HepG2 (cell line): ENCODE measurements around the gene VPS18. TPM values are rescaled to one million over a fixed set of nuclear protein-coding genes. Genes with fewer than 3 reads are reported as not detected.

ENCODE experiments used
- ATF1 ChIP-seq: IDR thresholded peaks from 2 replicates; pipeline ENCODE4 v1.6.1; 2016; ENCODE audit warnings: mild to moderate bottlenecking, control low read depth
- BORCS8-MEF2B ChIP-seq: sonication (generic); formaldehyde crosslinking; IDR thresholded peaks from 2 replicates; pipeline ENCODE4 v1.8.0; 2022; ENCODE audit warnings: mild to moderate bottlenecking, missing genetic modification reagents
- FOSL2 ChIP-seq: sonication (generic); formaldehyde crosslinking; IDR thresholded peaks from 2 replicates; pipeline ENCODE4 v1.4.0; 2020; ENCODE audit warnings: missing genetic modification reagents
- KDM2A ChIP-seq: sonication (generic); formaldehyde crosslinking; IDR thresholded peaks from 2 replicates; pipeline ENCODE4 v1.4.0; 2020; ENCODE audit warnings: low read depth, missing genetic modification reagents, borderline replicate concordance
- LCORL ChIP-seq, 2 experiments: fragments of 450-650 bp in 1 of 2; sonication (generic) in 1 of 2; formaldehyde crosslinking in 1 of 2; IDR thresholded peaks; 2 replicates each; pipeline versions ENCODE4 v1.5.0 to v1.6.1; 2017 to 2020; ENCODE audit warnings: antibody characterized with exemption in 1 of 2, missing genetic modification reagents in 1 of 2
- MAZ ChIP-seq, 2 experiments: sonication (generic) in 1 of 2; formaldehyde crosslinking in 1 of 2; IDR thresholded peaks; 2 replicates each; pipeline versions ENCODE4 v1.5.0 to v1.6.1; 2012 to 2020; ENCODE audit warnings: low read depth in 2 of 2, mild to moderate bottlenecking in 2 of 2, borderline replicate concordance in 1 of 2, improper control_type of control experiment in 1 of 2, low read length in 1 of 2, missing genetic modification reagents in 1 of 2, moderate library complexity in 1 of 2
- MBNL3 ChIP-seq: fragments of 250-450 bp; sonication (Bioruptor Pico); conservative IDR thresholded peaks from 2 replicates; pipeline ENCODE4 v1.8.0; 2022; ENCODE audit warnings: mild to moderate bottlenecking, inconsistent platforms
- SALL2 ChIP-seq: sonication (generic); formaldehyde crosslinking; IDR thresholded peaks from 2 replicates; pipeline ENCODE4 v1.8.1; 2023; ENCODE audit warnings: mild to moderate bottlenecking, missing genetic modification reagents, inconsistent platforms
- SP4 ChIP-seq: sonication (generic); formaldehyde crosslinking; IDR thresholded peaks from 2 replicates; pipeline ENCODE4 v1.8.1; 2023; ENCODE audit warnings: mild to moderate bottlenecking, missing genetic modification reagents
- SPEN ChIP-seq: sonication (generic); formaldehyde crosslinking; IDR thresholded peaks from 2 replicates; pipeline ENCODE4 v1.5.1; 2020; ENCODE audit warnings: low read depth, mild to moderate bottlenecking, missing genetic modification reagents
- ZNF160 ChIP-seq: sonication (generic); formaldehyde crosslinking; IDR thresholded peaks from 2 replicates; pipeline ENCODE4 v1.8.0; 2022; ENCODE audit warnings: mild to moderate bottlenecking, inconsistent platforms, missing genetic modification reagents
- ZSCAN9 ChIP-seq: IDR thresholded peaks from 2 replicates; pipeline ENCODE4 v1.6.1; 2016; ENCODE audit warnings: borderline replicate concordance
- polyA plus RNA-seq, 8 experiments: library from polyadenylated mRNA; depleted of rRNA in 3 of 8; stranded (reverse) in 7 of 8; unstranded in 1 of 8; fragments of >200 nt; fragmentation: Illumina TruSeq in 4 of 8; extraction: Trizol in 4 of 8; gene quantifications; 2 replicates each; pipeline versions ENCODE4 v1.2.1 to v1.2.3, GENCODE V29; 2011 to 2016; ENCODE audit warnings: low read depth in 4 of 8, missing spikeins in 1 of 8, mixed read lengths in 1 of 8; ENCODE audit not compliant: insufficient read depth in 1 of 8
- total RNA-seq, 5 experiments: library from RNA; depleted of rRNA; stranded (reverse); fragments of >200 nt; fragmentation: Illumina TruSeq; extraction: Trizol; gene quantifications; 2 replicates each; pipeline ENCODE4 v1.2.3, GENCODE V29; 2016; ENCODE audit warnings: low read depth in 1 of 5
- TF ChIP-seq, protein P1 (sequence below): sonication (generic); formaldehyde crosslinking; IDR thresholded peaks from 2 replicates; pipeline ENCODE4 v1.5.0; 2020; ENCODE audit warnings: mild to moderate bottlenecking, missing genetic modification reagents, borderline replicate concordance
- TF ChIP-seq, protein P2 (sequence below): sonication (generic); formaldehyde crosslinking; IDR thresholded peaks from 2 replicates; pipeline ENCODE4 v1.4.0; 2020; ENCODE audit warnings: low read depth, mild to moderate bottlenecking, missing genetic modification reagents

VPS18 gene
- total and polyA plus RNA-seq, 2 of the 13 experiments (the other 11 are each of a cell fraction or from before 2014, with no cell fraction given) = 5.8 to 17.0 TPM

DNA sequence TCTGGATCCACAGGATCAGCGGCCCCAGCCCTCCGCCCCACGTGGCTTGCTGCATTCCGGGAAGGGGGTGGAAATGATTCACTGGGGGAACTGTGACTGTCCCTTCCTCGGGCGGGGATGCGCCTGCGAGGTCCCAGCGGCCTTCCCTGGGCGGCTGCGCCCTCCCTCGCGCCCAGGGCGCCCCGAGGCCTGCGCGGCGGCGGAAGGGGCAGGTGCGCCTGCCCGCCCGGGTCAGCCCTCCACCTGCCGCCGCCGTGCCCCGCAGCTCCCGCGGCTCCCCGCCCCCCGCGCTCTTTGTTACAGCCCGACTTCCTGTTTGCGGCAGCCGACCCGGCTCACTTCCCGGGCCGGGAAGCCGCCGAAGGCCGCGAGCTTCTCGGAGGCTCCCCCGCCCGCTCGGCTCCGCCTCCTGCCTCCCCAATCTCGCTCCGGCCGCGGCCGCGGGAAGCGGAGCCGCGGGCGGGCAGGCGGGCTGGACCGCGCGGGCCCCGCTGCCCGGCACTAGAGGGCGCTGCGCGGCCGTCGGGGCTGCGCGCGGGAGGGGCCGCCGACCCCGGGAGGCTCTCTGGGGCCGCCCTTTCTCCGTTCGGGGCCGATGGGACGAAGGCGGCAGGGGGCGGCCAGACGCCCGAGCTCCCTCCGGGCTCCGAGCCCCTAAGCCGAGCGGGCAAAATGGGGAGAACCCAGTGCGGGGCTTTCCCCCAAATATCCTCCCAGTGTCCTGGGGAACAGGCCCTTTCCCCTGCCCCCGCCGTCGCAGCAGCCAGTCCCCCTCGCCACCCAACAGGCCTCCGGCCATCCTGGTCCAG is 47.5 kb downstream of the VPS18 start (continued):
- TF ChIP-seq, protein P1, sequence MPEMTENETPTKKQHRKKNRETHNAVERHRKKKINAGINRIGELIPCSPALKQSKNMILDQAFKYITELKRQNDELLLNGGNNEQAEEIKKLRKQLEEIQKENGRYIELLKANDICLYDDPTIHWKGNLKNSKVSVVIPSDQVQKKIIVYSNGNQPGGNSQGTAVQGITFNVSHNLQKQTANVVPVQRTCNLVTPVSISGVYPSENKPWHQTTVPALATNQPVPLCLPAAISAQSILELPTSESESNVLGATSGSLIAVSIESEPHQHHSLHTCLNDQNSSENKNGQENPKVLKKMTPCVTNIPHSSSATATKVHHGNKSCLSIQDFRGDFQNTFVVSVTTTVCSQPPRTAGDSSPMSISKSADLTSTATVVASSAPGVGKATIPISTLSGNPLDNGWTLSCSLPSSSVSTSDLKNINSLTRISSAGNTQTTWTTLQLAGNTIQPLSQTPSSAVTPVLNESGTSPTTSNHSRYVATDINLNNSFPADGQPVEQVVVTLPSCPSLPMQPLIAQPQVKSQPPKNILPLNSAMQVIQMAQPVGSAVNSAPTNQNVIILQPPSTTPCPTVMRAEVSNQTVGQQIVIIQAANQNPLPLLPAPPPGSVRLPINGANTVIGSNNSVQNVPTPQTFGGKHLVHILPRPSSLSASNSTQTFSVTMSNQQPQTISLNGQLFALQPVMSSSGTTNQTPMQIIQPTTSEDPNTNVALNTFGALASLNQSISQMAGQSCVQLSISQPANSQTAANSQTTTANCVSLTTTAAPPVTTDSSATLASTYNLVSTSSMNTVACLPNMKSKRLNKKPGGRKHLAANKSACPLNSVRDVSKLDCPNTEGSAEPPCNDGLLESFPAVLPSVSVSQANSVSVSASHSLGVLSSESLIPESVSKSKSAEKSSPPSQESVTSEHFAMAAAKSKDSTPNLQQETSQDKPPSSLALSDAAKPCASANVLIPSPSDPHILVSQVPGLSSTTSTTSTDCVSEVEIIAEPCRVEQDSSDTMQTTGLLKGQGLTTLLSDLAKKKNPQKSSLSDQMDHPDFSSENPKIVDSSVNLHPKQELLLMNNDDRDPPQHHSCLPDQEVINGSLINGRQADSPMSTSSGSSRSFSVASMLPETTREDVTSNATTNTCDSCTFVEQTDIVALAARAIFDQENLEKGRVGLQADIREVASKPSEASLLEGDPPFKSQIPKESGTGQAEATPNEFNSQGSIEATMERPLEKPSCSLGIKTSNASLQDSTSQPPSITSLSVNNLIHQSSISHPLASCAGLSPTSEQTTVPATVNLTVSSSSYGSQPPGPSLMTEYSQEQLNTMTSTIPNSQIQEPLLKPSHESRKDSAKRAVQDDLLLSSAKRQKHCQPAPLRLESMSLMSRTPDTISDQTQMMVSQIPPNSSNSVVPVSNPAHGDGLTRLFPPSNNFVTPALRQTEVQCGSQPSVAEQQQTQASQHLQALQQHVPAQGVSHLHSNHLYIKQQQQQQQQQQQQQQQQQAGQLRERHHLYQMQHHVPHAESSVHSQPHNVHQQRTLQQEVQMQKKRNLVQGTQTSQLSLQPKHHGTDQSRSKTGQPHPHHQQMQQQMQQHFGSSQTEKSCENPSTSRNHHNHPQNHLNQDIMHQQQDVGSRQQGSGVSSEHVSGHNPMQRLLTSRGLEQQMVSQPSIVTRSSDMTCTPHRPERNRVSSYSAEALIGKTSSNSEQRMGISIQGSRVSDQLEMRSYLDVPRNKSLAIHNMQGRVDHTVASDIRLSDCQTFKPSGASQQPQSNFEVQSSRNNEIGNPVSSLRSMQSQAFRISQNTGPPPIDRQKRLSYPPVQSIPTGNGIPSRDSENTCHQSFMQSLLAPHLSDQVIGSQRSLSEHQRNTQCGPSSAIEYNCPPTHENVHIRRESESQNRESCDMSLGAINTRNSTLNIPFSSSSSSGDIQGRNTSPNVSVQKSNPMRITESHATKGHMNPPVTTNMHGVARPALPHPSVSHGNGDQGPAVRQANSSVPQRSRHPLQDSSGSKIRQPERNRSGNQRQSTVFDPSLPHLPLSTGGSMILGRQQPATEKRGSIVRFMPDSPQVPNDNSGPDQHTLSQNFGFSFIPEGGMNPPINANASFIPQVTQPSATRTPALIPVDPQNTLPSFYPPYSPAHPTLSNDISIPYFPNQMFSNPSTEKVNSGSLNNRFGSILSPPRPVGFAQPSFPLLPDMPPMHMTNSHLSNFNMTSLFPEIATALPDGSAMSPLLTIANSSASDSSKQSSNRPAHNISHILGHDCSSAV = no peak
- 0 out of 2 replicates have a peak, but pooled peaks have one; percentile 42 for TF ChIP-seq SPEN (CRISPR knock-in tag)
- peak; percentile 53 for TF ChIP-seq SP4
- TF ChIP-seq MAZ (IDR thresholded peaks at IDR 0.05; ENCODE audit: borderline replicate concordance, low read depth, low read length) = peak; percentile 15; the same call in 1 of the 2 replicates
- TF ChIP-seq MAZ (CRISPR knock-in tag; IDR thresholded peaks at IDR 0.05; ENCODE audit: low read depth) = peak; percentile 65
- TF ChIP-seq FOSL2 = peak; percentile 74
- no peak for TF ChIP-seq ZSCAN9 (CRISPR knock-in tag)
- no peak for TF ChIP-seq LCORL (IDR thresholded peaks at IDR 0.05)
- no peak; the same call in 1 of the 2 replicates for TF ChIP-seq LCORL (CRISPR knock-in tag; IDR thresholded peaks at IDR 0.05)
- TF ChIP-seq BORCS8-MEF2B (CRISPR knock-in tag) = peak; percentile 67; the same call in 1 of the 2 replicates
- TF ChIP-seq MBNL3 (CRISPR knock-in tag) = no peak
- TF ChIP-seq ATF1 (CRISPR knock-in tag) = no peak
- TF ChIP-seq, protein P2, sequence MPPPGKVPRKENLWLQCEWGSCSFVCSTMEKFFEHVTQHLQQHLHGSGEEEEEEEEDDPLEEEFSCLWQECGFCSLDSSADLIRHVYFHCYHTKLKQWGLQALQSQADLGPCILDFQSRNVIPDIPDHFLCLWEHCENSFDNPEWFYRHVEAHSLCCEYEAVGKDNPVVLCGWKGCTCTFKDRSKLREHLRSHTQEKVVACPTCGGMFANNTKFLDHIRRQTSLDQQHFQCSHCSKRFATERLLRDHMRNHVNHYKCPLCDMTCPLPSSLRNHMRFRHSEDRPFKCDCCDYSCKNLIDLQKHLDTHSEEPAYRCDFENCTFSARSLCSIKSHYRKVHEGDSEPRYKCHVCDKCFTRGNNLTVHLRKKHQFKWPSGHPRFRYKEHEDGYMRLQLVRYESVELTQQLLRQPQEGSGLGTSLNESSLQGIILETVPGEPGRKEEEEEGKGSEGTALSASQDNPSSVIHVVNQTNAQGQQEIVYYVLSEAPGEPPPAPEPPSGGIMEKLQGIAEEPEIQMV = peak; percentile 23; the same call in 1 of the 2 replicates
- TF ChIP-seq ZNF160 (CRISPR knock-in tag) = no peak
- peak; percentile 44; the same call in 1 of the 2 replicates for TF ChIP-seq SALL2 (CRISPR knock-in tag)
- peak; percentile 37 for TF ChIP-seq KDM2A
